ENCODE data around the gene IL17RB.

The IL17RB gene

DNA sequence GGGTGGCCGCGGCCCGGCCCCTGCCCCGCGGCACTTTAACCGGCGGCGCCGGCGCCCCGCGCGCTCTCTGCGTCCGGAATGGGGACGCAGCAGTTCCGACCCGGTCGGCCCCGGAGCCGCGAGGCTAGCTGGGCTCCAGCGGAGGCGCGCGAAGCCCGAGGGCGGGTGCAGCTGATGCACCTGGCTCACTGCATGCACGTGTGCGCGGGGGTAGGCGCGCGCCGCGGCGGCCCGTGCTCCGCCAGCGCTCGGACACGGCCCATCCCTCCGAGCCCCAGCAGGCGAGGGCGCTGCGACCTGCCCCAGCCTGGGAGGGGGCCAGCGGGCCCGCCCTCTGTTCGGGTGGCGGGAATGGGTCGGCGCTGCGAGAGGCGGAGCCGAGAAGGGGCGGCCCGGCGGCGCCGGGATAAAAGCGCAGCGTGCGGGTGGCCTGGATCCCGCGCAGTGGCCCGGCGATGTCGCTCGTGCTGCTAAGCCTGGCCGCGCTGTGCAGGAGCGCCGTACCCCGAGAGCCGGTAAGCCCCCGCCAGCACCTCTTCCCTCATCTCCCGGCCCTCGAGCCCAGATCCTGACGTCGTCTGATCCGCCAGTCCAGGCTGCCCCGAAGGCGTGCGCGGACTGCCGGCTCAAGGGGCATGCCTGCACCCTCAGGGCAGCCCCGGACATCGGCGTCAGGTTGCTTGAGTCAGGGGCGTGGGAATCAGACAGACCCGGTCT lies at the start of gene IL17RB, which contains the start of gene CHDH:
Gene IL17RB (plus strand): TSS at position 435 of the 717 bp plus-strand sequence. CDS start 21 bp downstream, at position 456.
Gene CHDH (minus strand): TSS at position 286 of the 717 bp plus-strand sequence. CDS start 22,411 bp downstream, outside the sequence.
- no peak for DNase-seq

GRCh38 chr3:53798144-53798543 lies 48.2 kb upstream of the IL17RB start:
- no peak for DNase-seq

- no peak for DNase-seq
These were observed 47.0 kb upstream of the IL17RB start for GRCh38 chr3:53799338-53799865.

GRCh38 chr3:53800041-53800906 lies 46.1 kb upstream of the IL17RB start:
- DNase-seq: no peak

DNA sequence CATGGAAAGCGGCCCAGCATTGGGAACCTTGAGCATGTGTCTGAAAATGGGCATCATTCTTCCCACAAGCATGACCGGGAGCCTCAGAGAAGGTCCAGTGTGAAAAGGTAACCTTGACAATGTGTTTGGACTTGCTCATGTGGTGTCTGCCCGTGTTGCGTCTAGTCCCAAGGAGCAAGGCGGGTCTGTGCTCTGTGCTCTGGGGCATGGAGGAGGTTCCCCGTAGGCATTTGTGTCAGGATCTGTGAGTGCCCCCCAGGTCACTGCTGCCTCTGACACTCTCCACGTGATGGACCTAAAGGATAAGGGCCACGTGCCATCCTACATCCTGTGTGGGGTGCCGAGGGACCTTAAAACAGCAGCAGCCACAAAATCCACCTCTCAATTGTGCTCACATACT lies 45.0 kb upstream of the IL17RB start:
- no peak for DNase-seq

DNA sequence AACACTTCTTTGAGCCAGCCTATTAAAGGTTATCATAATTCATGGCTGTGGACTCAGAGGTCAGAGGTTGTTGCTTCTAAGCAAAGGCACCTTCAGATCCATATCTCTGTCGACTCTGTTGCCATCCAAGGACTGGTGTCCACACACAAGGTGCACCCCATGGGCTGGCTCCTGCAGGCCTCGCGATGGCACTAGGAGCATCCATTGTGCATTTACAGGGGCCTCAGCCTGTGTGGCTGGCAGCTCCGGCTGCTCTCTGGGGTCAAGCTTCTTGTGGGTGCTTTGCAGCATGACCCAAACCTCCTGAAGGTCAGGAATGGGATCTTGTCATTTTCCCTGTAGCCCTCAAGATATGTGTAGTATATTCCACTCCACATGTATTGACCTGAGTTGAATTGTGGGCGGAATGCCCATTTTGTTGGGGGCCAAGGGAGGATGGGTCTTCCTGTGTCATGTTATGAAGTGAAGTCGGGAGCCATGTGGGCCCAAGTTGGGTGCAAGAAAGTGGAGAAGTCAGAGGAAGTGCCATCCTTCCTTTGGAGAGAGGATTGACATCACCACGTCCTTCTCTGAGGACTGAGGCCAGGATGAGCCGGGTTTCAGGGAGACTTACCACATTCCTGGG lies 44.0 kb upstream of the IL17RB start:
- no peak for DNase-seq

DNA sequence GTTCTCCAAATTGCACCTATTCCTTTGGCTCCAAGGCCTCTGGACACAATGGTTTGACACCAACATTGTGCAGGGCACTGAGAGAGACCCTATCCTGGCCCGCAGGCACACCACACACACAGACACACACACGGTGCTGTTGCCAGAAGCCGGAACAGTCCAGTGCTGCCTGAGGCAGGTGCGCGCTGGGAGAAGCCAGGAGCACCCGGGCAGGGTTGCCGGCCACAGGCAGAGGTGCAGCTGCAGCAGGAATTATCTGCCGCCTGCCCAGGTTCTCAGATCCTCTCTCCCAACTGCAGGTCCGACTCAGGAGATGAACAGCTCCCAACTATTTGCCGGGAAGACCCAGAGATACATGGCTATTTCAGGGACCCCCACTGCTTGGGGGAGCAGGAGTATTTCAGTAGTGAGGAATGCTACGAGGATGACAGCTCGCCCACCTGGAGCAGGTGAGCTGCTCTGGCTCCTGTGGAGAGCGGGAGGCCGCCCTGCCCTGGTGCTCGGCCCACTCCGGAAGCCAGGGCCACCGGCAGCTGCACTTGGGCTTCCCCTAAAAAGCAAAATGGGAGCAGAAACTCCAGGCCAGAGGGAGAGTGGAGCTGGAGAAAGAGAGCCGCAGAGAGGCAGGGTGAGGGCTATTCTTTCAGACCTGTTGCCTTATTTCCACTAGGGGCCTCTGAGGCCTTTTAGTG lies 43.1 kb upstream of the IL17RB start:
- no peak for DNase-seq

- DNase-seq: no peak
These were observed 42.3 kb upstream of the IL17RB start for GRCh38 chr3:53803816-53804695.

GRCh38 chr3:53804697-53805462 lies 41.5 kb upstream of the IL17RB start:
- DNase-seq: no peak

- DNase-seq: no peak
These were observed 40.8 kb upstream of the IL17RB start for GRCh38 chr3:53805463-53806159.

GRCh38 chr3:53806182-53807116 lies 39.9 kb upstream of the IL17RB start:
- no peak for DNase-seq

DNA sequence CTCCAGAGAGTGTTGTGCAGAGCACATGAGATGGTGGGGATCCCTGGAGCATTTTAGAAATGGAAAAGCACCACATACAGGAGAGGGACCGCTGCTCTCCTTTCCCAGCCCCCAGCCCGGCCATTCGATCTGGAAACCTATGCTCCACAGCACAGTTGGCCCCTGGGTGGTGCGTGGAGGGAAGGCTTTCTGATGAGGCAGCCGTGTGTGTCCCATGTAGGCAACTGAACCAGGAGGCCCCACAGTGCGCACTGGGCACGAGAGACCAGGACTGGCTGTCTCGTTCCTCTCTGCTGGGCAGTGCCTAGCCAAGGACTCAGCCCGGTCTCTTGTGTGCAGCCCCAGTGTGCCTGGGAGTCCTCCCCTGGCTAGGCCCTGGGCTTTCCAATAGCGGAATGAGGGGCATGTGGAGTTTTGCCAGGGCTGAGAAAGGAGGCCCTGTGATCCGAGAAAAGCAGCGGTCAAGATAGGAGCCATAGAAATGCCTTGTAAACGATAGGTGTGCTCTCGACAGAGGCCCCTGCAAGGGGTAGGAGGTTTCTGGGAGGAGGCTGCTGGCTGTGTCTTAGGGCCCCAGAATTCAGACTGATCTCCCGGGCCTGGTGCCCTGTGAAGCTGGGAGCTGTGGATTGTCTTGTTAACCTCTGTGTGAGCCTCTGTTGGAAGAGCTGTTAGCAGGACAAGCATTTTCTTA lies 39.1 kb upstream of the IL17RB start:
- DNase-seq: no peak

GRCh38 chr3:53808496-53808895 lies 37.9 kb upstream of the IL17RB start:
- no peak for DNase-seq

DNA sequence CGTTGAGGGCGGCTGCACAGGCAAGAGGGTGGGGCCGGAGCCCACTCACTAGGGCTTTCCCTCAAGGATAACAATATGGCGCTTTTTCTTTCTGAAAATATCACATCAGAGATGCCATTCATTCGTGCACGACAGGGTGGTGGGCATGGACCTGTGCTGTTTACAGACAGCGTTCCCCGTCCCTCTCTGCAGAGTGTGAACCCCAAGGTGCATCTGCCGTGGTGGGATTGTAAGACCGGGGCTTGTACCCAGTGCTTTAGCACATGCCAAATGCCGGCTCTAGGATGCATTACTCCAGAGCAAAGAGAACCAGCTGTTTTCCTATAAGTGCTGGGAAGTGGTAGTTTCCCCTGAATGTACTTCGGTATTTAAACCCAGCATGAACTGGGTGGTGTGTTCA lies 37.1 kb upstream of the IL17RB start:
- no peak for DNase-seq

- no peak for DNase-seq
These were observed 36.5 kb upstream of the IL17RB start for GRCh38 chr3:53809764-53810400.

- no peak for DNase-seq
These were observed 35.0 kb upstream of the IL17RB start for GRCh38 chr3:53811143-53811927.

DNA sequence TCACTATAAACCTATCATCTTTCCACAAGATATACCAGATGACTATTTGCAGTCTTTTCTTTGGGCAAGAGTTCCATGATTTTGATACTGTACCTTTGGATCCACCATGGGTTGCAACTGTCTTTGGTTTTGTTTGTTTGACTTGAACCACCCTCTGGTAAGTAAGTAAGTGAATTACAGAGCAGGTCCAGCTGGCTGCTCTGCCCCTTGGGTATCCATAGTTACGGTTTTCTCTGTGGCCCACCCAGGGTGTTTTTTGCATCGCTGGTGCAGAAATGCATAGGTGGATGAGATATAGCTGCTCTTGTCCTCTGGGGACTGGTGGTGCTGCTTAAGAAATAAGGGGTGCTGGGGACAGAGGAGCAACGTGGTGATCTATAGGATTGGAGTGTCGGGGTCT lies 33.9 kb upstream of the IL17RB start:
- no peak for DNase-seq
